Dedifferentiated amniotic fluid mesenchymal stem cell (primary cell): ENCODE measurements around the gene PGAP6.
"Not testable (repeated sequence)": the region's sequence is repeated elsewhere in the genome, so short reads cannot be mapped to it uniquely, and the experiment has no call there.

Experiments used
- DNase-seq: peaks from one replicate; pipeline ENCODE4 v3.0.0-alpha.2; 2016; ENCODE audit errors: extremely low spot score

PGAP6 gene

GRCh38 chr16:400061-400591, 18.3 kb upstream of the PGAP6 start:
- no peak for DNase-seq

GRCh38 chr16:399340-400019, 17.7 kb upstream of the PGAP6 start:
- no peak for DNase-seq

GRCh38 chr16:398561-399339, 17.0 kb upstream of the PGAP6 start:
- no peak for DNase-seq

- DNase-seq, result peak; percentile 40
Measured at GRCh38 chr16:397736-398332, 16.1 kb upstream of the PGAP6 start.

GRCh38 chr16:397135-397661, 15.4 kb upstream of the PGAP6 start, which contains the start of gene NME4:
Gene NME4 (plus strand): TSS chr16:397199. CDS start chr16:397223, 24 bp downstream.
- DNase-seq, result no peak

GRCh38 chr16:396605-397004, 14.8 kb upstream of the PGAP6 start:
- peak; percentile 25 for DNase-seq

- DNase-seq, result no peak
Measured at GRCh38 chr16:396199-396598, 14.4 kb upstream of the PGAP6 start.

GRCh38 chr16:392450-393030, 10.8 kb upstream of the PGAP6 start:
- no peak for DNase-seq

- no peak for DNase-seq
Measured at GRCh38 chr16:391885-392335, 10.1 kb upstream of the PGAP6 start.

- DNase-seq, result no peak
Measured at GRCh38 chr16:389352-389751, 7.6 kb upstream of the PGAP6 start.

- DNase-seq, result not testable (repeated sequence)
Measured at GRCh38 chr16:387761-388666, 6.2 kb upstream of the PGAP6 start.

GRCh38 chr16:386641-387156, 4.9 kb upstream of the PGAP6 start:
- no peak for DNase-seq

- DNase-seq, result no peak
Measured at GRCh38 chr16:383326-384051, 1.7 kb upstream of the PGAP6 start.

- DNase-seq, result no peak
Measured at GRCh38 chr16:381012-381788, 578 bp downstream of the PGAP6 start.

GRCh38 chr16:380762-381011, 1.1 kb downstream of the PGAP6 start:
- DNase-seq, result no peak

- DNase-seq, result no peak
Measured at GRCh38 chr16:379961-380761, 1.6 kb downstream of the PGAP6 start.

- DNase-seq, result no peak
Measured at GRCh38 chr16:379183-379960, 2.4 kb downstream of the PGAP6 start.

- DNase-seq, result no peak
Measured at GRCh38 chr16:378821-379182, 3.0 kb downstream of the PGAP6 start.
